8988T (cell line): ENCODE results near the gene FOXO1.

Experiments
- DNase-seq: peaks from one replicate; pipeline ENCODE4 v3.0.0; 2011

FOXO1 gene

DNA sequence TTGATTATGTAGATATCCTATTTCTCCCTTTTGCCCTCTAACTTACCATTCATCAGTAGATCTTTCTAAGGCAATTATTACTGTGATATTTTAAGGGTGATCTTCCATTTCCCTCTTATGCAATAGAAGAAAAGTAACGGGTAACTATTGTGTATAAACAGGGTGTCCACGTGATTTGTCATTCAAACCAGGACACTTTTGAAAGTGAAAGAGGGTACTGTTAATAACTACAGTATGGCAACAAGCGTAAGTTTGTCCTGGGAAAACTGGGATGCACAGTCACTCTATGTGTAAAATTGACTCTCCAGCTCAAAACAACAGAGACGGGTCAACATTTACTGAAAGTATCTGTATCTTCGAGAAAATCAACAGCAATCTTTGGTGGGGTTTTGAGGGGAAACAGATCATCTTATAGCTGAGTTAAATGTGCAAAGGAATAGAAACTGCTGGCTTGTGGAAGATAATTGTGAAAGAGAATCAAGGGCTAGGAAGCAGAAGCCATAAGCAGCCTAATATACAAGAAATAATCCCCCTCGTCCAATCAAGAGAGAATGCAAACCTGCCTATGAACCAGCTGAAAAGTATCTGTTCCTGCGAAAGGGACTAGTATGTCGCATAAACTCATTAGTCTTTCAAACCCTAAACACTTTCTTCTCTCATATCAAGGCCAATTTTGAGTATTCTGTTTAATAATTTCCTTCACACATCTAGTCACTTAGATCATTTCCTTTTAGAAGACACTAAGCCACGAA, 126.7 kb downstream of the FOXO1 start:
- no peak for DNase-seq

DNA sequence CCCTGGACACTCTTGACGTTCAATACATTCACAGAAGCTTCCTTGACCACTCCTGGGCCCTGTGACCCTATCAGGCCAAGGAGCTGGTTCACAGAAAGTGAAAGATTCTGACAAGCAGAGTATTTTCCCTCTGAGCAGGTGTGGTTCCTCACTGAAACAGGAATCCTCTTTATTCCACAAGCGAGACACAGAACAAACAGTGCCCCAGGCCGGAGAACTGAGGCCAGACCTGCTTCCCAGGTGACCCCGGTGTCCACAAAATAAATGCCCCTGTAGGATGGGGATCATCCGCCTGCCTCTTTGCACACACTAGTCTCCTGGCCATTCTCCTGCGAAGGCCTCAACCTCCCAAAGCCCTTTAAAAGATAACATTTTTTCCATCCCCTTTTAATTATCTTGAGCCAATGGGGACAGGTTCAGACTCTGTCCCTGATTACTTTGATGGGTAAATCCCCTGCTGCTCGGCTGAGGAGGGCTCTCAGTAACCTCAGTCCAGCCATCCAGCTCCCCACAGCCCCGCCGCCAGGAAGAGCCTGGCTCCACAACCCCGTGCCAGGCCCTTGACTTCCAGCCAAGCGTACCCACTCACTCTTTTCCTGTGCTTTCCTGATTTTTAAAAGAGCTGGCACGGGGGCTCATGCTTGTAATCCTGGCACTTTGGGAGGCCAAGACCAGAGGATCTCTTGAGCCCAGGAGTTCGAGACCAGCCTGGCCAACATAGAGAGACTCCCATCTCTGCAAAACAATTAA, 129.1 kb downstream of the FOXO1 start:
- DNase-seq = no peak

GRCh38 chr13:40536443-40537113, 129.9 kb downstream of the FOXO1 start:
- DNase-seq = no peak

DNA sequence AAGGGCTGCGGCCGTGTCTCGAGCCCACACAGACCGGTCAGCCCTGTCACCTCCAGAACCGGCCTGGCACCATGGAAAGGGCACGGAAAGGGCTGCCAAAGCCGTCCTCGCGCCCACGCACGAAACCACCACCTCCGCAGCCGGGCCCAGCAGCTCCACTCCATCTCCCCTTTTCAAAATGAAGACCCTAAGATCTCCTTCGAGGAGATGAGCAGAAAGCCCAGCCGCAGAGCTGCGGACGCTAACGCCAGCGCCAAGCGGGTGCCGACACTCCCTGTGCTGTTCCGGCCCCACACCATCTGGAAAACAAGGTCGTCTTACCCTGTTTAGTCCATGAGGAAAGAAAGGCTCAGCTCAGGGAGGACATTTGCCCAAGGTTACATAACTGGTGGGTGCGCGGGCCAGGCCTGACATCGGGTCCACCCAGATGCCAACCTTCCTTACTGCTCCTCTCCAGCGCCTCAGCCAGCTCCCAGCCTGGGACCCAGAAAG, 131.1 kb downstream of the FOXO1 start:
- no peak for DNase-seq

DNA sequence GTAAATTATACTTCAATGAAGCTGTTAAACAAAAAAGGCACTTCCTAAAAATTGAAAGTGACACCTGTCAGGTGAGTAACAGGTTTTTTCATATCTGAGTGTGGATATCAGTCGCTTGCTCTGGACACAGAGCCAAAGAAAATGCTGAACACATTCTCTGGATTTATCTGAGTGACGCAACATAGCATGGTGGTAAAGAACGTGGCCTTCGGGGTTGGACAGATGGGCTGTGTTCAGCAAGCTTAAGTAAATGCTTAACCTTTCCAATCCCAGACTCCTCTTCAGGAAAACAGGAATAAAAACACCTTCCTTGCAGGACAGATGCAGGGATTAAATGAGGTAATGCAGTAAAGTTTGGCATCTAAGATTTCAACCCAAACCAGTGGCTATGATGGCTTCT, 132.0 kb downstream of the FOXO1 start:
- no peak for DNase-seq

DNA sequence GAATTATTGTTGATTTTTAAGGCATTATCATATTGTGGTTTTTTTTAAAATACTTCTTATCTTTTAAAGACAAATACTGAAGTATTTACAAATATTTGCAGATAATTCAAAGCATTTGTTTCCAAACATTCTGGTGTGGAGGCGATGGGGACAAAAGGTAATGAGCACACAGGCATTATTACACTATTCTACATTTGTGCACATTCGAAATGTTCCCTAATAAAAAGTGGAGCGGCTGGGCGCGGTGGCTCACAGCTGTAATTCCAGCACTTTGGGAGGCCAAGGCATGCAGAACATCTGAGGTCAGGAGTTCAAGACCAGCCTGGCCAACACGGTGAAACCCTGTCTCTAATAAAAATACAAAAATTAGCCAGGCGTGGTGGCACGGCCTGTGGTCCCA, 133.4 kb downstream of the FOXO1 start:
- DNase-seq = no peak

DNA sequence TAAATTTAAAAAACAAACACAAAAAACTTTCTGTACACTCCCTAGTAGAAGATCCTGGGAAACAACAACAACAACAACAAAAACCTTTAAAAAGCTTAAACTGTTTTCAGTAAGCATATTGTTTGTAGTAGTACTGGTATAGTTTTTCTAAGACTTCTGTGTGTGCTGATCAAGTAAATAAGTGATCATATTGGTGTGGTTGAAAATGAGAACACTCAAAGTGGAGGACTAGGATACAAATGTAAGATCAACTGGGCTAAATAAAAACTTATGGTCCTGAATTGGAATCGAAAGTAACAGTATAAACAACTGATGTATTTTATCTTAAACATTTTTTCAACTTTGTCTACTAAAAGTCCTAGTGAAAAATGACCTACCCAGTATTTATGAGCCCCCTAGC, 135.5 kb downstream of the FOXO1 start:
- DNase-seq = no peak

- no peak for DNase-seq
Measured at GRCh38 chr13:40528881-40529280, 137.6 kb downstream of the FOXO1 start.

DNA sequence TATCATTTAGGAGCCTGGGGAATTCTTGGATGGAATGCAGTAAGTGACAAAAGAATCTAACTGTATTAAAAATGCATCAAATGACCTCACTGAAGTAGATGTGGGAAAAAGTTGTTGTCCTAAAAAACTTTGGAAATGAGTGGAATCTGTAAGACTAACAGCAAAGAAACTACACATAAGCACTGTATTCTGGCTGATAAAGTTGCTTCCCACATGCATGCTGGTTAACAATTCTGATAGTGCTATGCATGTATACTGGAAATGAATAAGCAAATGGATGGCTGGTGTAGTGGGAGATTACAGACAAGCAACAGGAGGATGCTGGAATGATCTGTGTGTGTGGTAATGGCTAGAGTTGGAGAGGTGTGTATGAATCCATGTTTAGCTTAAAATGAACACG, 138.5 kb downstream of the FOXO1 start:
- no peak for DNase-seq

- DNase-seq = no peak
Measured at GRCh38 chr13:40522282-40522681, 144.2 kb downstream of the FOXO1 start.

DNA sequence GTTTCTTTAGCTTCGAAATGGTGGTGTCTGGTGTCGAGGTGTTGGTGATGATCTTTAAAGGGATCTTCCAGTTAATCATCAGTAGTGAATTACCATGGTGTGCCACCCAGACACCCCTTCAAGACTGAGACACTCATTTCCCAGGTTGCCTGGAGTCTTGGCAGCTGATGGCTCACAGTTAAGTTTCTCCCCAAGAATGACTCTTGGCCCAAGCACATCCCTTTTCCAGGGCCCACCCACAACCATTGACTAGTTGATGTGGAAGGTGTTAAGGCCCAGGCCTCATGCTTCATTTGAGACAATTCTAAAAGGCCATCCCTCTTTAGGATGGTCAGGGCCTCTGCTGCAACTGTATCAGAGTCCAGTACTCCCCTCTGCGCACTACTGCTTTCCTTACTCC, 145.5 kb downstream of the FOXO1 start:
- no peak for DNase-seq

DNA sequence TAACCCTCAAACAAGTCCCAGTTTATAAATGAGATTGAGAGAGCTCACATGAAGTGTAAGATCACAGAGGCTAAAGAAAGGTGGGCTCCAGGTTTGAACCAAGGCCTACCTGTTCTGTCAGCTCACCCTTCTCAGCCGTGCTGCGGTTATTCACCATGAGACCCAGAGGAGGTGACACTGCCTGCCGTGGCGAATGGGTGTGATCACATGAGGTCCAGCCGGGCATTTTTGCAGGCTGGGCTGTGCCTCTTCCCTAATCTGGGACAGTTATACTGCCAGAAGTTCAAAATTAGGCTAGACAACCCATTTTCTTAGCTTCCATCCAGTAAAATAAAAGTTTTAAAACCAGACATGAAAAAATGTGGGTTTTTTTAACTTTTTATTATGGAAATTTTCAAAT, 146.8 kb downstream of the FOXO1 start:
- DNase-seq = no peak

GRCh38 chr13:40518481-40518882, 148.0 kb downstream of the FOXO1 start:
- no peak for DNase-seq

DNA sequence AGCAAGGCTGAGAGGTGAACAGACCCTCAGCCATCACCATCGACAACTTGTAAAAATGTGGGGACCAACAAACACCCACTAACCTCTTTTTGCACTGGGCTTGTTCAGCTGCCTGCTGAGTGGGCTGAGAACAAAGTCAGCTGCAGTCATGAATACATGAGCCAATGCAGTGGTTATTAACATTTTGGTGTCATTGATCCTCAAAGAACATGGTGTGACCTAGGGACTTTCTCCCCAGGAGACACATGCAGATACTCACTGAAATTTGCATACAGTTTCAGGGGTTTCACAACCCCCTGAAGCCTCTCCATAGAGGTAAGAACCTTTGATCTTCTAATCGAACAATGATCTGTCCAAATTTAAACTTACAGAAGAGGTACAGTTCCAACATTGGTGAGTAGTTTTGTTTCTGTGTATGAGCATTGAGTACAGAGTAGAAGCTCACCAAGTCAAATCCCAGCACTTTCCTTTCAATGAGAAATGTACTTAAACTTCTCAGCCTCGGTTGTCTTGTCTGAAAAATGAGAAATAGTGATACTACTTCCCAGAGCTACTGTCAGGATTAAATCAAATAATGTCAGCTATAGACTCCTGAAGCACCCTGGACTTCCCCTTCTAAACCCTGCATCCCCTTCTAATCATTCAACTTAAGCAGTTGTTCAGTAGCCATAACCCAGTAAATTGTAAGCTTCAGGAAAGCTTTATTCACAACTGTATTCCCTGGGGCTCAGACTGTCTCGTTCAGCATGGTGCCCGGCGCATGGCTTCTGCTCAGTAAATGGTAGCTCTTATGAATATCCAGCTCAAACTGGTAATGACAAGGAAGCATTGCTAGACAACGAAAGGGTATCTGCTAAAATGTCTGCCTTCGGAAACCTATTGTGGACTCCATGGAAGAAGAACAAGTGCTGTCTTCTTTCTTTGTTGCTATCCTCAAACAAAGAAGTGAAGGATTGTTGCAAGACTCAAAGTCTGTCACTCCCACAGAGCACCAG, 148.7 kb downstream of the FOXO1 start:
- DNase-seq = no peak

- DNase-seq = no peak
Measured at GRCh38 chr13:40515702-40516101, 150.7 kb downstream of the FOXO1 start.

DNA sequence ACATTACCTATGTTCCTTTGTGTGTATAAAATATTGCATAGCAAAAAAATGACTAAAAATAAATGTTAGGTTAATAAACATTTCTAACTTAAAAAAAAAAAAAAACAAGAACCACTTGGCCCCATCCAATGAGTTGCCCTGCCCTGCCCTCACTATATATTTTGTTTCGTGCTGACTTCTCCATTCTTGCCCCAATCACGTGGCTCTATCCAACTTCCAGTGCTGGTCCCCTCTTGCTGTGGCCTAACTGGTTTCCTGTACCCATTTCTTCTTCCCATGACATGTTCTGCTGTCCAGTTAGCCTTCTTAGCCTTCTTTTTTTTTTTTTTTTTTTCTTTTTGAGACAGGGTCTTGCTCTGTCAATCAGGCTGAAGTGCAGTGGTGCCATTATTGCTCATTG, 151.6 kb downstream of the FOXO1 start:
- no peak for DNase-seq

- DNase-seq = no peak
Measured at GRCh38 chr13:40509876-40510275, 156.6 kb downstream of the FOXO1 start.

- DNase-seq = no peak
Measured at GRCh38 chr13:40508767-40509342, 157.6 kb downstream of the FOXO1 start.

DNA sequence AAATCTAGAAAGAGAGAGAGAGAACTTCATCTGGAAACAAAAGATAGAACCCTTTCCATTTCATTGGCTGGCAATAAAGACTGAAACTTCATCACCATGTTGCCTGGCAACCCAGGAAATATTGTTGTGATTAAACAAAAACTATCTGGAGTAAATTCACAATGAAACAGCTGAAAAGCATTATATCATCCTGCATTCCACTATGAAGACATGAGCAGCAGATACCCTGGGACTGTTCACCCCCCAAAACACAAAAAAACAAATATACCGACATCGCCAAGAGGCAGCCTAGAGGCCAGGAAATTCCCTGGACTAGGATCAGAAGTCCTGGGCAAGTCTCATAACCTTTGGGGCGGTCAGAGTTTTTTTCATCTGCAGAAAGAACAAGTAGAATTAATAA, 158.3 kb downstream of the FOXO1 start:
- DNase-seq = no peak

GRCh38 chr13:40506592-40507446, 159.6 kb downstream of the FOXO1 start:
- DNase-seq = no peak
